HG02642 (cell line): ENCODE measurements around the gene FAM240B.

Experiments used
- ATAC-seq: cut with Tn5 transposase; IDR thresholded peaks from one replicate; pipeline ENCODE4 v1.9.1; 2021; ENCODE audit warnings: mild to moderate bottlenecking; ENCODE audit not compliant: unreplicated experiment, poor library complexity

FAM240B gene

GRCh38 chr9:38671748-38672147, 48.2 kb downstream of the FAM240B start:
- ATAC-seq, result no peak

GRCh38 chr9:38671372-38671731, 48.6 kb downstream of the FAM240B start:
- ATAC-seq, result no peak

GRCh38 chr9:38670542-38671371, 49.2 kb downstream of the FAM240B start:
- no peak for ATAC-seq

GRCh38 chr9:38668791-38669466, 51.0 kb downstream of the FAM240B start:
- ATAC-seq, result no peak

- ATAC-seq, result no peak
These were observed 57.0 kb downstream of the FAM240B start for GRCh38 chr9:38662763-38663593.

- no peak for ATAC-seq
These were observed 60.4 kb downstream of the FAM240B start for GRCh38 chr9:38659538-38659937.

- no peak for ATAC-seq
These were observed 63.0 kb downstream of the FAM240B start for GRCh38 chr9:38656896-38657295.

GRCh38 chr9:38652486-38652885, 67.4 kb downstream of the FAM240B start:
- no peak for ATAC-seq

- no peak for ATAC-seq
These were observed 67.9 kb downstream of the FAM240B start for GRCh38 chr9:38652044-38652443.

- no peak for ATAC-seq
These were observed 68.4 kb downstream of the FAM240B start for GRCh38 chr9:38651400-38652042.

- no peak for ATAC-seq
These were observed 69.4 kb downstream of the FAM240B start for GRCh38 chr9:38650564-38650963.

- ATAC-seq, result no peak
These were observed 70.1 kb downstream of the FAM240B start for GRCh38 chr9:38649731-38650363.

GRCh38 chr9:38644601-38645000, 75.3 kb downstream of the FAM240B start:
- no peak for ATAC-seq
